EL (cell line): ENCODE results near the gene FAM171A2.
"Not testable (repeated sequence)": the region's sequence is repeated elsewhere in the genome, so short reads cannot be mapped to it uniquely, and the experiment has no call there.

Source experiments
- DNase-seq: peaks from one replicate; pipeline ENCODE4 v3.0.0-alpha.2; 2016

The FAM171A2 gene

DNA sequence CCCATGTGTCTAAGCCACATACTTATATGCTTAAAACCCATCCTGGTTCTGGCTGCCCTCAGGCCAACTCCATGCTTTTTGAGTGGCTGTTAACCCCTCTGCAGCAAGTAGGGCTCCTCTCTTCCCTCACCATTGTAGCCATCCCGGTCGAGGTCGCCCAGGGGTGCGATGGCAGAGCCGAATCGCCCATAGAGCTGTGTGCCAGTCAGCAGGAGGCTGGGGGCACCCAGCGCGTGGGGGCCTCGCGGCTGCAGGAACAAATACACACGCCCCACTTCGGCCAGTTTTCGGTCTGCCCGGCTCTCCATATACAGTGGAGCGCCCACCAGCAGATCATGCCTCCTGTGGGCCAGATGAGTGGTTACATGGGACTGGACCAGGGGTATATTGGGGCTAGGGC lies 19.7 kb upstream of the FAM171A2 start:
- DNase-seq = no peak

DNA sequence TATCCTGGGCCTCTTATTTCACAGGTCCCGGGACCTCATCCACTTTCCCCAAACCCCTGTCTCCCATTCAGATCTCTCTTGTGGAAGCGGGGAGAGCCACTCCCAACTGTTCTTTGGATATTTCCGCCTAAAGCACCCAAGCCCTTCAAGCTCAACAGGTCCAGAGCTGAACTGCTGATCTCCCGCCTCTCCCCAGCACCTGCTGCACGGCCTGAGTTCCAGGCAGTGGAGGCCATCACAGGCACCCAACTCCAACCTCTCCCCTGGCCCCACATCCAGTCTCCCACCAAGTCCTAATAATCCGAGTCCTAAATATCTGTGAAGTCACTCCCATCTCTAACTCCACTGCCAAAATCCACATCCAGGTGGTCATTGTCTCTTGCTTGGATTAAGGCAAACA lies 19.3 kb upstream of the FAM171A2 start:
- no peak for DNase-seq

DNA sequence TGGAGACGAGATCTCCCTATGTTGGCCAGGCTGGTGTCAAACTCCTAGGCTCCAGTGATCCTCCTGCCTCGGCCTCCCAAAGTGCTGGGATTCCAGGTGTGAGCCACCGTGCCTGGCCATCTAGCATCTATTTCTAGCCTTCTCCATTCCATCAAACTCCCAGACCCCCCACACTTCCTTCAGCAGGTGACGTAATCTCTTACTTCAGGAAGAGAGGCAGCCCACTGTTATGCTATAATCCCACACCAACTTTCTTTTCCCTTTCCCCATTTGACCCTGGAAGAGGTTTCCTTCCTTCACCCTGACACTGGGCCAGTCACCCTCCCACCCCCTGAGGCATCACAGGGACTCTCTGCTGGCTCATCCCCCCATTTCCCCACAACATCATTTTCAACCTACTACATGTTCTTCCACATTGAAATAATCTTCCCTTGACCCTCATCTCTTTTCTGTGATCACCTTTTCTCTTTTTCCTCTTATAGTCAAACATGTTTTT lies 18.2 kb upstream of the FAM171A2 start:
- DNase-seq = no peak

DNA sequence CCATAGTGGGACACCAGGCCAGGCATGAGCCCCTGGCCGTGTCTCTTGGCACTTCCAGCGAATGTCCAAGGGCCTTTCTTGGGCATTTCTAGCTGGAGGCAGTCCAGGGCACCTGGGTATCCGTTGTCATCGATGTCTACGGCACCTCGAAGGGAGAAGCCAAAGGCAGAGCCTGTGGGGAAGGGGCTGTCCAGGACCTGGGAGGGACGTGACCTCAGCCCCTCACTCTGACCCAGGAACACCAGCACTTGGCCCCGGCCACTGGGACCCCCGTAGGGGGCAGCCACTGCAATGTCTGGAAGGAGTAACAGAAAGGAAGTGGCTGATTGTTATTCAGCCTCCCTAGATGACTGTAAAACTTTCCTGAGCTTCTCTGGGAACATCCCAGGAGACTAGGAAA lies 17.1 kb upstream of the FAM171A2 start:
- no peak for DNase-seq

DNA sequence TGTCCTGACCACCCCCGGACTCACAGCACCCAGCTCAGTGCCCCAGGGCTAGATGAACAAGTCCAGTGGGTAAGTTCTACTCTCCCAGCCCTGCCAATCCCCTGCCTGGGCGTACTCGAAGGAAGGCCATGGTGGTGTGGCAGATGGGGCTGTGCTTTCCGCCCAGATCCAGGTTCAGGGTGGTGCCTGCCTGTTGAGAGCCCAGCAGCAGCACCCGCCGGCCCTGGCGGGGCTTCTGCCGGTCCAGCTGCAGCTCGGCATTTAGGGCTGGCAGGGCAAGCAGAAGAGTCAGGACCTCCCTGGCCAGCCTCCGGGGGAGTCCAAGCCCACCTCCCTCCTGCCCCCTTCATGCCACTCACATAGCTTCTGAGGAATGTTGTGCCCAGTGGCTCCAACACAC lies 16.2 kb upstream of the FAM171A2 start:
- no peak for DNase-seq

DNA sequence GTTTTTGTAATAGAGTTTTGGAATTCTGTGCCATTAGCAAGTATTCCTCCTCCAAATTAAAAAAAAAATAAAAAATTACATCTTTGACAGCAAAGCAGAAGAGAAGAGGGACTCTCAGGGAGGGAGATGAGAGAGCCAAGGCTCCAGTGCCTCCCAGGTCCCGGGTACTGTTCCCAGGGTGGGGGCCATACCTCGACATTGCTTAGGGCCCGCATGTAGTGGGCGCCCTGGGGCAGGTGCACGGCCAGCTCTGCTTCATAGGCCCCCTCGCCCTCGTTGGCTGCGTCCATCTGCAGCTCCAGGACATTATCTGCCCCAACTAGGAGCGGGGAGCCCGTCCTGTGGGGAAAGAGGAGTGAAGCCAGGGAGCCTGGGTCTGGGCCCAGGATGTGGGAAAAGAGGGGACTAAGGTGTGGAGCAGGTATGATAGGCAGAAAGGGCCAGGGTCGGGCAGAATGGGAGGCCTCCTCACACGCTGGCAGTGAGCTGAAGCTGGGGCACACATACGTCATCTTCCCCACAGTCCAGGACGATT lies 14.6 kb upstream of the FAM171A2 start:
- DNase-seq = no peak

DNA sequence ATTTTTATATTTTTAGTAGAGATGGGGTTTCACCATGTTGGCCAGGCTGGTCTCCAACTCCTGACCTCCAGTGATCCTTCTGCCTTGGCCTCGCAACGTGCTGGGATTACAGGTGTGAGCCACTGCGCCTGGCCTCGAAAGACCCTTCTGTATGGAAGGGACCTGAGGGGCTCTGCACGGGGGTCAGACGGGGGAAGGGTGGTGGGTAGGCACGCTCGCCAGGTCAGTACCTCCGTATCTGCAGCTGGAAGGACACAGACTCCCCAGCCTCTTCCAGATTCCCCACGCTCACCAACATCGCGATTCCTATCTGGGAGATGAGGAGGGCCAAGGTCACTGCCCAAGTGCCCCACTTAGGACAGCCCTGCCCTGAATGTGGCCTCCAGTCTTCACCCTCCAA lies 13.1 kb upstream of the FAM171A2 start:
- no peak for DNase-seq

DNA sequence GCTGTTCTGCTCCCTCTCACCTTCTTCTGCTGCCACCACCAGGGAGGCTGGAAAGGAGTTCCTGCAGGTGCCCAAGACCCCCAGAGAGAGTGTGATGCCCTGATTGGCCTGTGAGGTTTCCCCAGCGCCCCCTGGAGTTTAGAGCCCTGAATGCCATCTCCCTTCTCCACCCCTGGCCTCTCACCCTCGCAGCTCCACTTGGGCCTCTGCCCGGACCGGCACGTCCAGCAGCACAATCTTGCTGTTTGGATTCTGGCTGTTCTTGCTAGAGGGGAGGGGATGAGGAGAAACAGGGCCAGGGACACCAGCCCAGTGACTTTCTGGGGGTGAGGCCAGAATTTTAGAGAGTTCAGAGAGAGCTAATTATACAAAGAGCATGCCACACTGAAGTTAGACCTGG lies 12.5 kb upstream of the FAM171A2 start:
- no peak for DNase-seq

DNA sequence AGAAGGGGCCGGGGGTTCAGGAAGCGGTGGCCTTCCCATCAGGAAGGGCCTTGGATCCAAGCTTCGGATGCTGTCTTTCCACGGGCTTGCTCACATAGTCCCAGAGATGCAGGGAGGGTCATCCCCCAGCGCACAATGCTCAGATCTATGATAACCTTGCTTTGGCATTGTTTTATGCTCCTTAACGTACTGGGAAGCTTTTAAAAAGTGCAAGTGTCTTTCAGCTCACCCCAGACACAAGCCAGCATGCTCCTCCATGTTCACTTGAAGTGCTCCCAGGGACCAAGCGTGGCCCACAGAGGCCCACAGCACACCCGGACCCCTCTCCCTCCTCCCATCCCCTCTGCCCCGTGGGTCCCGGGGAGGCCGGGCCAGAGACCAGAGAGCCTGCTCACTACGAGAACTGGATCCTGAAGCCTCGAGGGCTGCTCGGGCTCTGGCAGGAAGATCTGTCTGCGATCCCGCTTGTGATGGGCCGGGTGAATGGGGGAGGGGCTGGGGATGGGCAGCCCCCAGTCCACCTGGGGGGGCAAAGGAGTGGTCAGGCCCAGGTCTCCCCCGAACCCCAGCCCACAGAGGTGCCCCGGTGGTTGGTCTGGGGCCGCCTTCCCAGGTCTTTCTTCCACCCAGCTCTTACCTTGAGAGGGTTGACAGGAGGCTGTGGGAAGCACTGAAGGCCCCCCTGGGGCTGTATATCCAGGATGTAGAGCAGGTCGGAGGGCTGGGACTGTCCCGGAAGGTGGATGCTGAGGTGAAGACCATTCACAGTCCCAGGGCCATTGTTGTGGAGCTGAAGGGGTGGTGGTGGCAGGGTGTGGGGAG lies 11.8 kb upstream of the FAM171A2 start:
- no peak for DNase-seq

DNA sequence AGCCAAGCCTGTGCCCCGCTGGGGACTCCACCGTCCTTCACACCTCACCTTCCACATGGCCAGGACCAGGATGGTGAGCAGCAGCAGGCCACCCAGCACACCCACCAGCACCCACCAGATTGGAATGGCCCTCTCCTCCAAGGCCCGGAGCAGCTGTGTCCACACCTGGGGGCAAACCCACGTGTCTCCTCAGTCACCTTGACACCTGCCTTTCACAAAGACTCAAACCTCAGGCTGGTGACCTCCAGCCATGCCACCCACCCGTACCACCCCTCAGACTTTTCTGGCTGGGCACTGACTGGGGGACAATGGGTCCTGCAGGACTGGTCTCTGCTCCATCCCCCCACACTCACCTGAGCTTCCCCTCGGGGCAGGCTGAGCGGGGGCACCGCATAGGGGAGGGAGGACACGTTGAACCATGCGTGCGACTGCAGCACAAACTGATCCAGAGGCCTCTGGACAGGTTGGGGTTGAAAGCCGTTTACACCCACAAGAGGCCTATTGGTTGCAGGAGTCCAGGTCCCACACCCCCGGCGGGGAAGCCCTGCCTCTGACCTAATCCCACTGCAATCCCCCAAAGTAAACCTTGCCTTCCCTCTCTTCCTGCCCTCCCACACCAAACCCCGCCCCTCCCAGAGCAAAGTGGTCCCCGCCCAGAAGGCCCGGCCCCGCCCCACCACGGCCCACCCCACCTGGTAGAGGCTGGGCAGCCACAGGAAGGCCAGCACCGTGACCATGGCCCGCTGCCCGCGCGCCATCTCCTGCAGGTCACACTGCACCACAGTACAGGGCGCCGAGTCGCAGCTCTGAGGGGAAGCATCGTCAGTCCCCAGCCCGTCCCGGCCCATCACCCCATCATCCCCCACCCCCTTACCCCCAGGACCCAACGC lies 10.9 kb upstream of the FAM171A2 start:
- no peak for DNase-seq

DNA sequence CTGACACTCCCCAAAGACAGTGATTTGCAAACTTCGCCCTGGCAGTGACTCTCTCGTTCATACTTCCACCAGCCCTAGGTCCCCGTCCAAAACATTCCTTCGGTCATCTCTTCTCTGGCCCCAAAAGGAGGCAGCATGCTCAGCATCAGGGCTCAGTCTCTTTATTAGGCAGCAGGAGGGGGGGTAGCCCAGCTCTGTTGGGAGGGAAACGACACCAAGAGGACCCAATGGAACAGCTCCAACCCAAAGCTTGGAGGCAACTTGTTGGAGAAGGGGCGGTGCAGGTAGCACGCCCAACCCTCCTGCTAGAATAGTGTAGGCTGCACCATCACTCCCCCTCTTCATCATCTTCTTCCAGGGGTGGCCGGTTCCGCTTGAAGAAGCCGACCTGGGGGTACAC lies 8.4 kb upstream of the FAM171A2 start:
- DNase-seq = no peak

DNA sequence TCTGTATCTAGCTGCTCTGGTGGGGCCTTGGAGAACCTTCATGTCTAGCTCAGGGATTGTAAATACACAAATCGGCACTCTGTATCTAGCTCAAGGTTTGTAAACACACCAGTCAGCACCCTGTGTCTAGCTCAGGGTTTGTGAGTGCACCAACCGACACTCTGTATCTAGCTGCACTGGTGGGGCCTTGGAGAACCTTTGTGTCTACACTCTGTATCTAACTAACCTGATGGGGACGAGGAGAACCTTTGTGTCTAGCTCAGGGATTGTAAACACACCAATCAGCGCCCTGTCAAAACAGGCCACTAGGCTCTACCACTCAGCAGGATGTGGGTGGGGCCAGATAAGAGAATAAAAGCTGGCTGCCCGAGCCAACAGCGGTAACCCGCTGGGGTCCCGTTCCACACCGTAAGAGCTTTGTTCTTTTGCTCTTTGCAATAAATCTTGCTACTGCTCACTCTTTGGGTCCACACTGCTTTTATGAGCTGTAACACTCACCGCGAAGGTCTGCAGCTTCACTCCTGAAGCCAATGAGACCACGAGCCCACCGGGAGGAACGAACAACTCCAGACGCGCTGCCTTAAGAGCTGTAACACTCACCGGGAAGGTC lies 5.9 kb upstream of the FAM171A2 start:
- DNase-seq = not testable (repeated sequence)

DNA sequence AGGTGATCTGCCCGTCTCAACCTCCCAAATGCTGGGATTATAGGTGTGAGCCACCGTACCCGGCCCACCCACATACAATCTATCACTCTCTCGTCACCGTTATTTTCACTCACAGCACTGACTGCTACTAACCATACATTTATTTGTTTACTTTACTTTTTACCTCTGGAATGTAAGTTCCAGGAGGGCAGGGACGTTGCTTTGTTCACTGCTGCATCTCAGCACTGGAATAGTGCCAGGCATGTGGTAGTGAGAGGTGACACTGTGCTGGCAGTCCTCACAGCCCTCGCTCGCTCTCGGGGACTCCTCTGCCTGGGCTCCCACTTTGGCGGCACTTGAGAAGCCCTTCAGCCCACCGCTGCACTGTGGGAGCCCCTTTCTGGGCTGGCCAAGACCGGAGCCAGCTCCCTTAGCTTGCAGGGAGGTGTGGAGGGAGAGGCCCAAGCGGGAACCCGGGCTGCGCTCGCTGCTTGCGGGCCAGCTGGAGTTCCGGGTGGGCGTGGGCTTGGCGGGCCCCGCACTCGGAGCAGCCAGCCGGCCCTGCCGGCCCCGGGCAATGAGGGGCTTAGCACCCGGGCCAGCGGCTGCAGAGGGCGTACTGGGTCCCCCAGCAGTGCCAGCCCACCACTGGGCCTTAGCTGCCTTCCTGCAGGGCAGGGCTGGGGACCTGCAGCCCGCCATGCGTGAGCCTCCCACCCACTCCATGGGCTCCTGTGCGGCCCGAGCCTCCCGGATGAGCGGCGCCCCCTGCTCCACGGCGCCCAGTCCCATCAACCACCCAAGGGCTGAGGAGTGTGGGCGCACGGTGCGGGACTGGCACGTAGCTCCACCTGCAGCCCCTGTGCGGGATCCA lies 5.0 kb upstream of the FAM171A2 start:
- not testable (repeated sequence) for DNase-seq

DNA sequence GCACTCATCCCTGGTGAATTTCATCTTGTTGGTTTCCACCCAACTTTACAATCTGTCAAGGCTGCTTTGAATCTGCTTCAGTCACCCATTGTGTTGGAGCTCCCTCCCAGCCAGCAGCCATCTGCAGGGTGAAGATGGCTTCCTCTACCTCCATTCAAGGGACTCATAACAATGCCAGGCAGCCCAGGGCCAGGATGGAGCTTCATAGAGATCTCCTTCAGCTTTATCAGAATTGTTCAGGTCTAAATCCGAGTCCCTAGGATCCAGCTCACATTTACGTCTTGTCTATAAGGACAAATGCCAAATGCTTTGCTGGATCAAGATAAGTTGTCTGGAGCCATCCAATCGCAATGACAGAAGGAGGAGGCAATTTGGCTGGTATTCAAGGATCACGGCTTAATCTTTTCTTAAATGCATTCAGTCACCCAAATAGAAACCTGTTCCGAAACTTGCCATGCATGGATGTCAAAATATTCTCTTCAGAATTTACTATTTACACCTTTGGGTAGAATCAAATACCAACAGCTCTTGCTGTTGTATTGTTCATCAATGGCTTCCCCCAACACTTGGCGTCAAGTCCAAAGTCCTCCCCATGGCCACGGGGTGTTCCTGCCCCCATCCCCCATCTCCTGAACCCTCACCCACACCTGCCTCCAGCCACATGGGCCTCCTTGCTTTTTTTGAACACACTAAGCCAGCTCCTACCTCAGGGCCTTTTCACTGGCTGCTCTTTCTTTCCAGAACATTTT lies 3.8 kb upstream of the FAM171A2 start:
- DNase-seq = no peak

DNA sequence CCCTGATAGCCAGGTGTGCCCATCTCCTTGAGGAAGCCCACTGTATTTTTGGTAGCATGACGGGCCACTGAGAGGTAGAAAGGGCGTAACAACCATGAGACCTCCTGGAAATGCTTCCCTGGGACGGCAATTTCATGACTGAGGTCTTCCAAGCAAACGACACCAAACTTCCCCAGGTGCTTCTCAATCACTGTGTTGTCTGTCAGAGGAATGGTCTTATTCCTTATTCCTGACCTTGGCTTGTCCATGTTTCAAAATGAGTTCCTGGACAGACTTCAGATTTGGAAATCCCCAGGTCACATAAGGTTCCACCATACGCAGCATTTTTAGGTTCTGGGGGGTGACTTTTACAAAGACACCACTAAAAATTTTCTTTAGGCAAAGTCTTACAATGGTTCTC lies 1.4 kb upstream of the FAM171A2 start:
- DNase-seq = not testable (repeated sequence)

DNA sequence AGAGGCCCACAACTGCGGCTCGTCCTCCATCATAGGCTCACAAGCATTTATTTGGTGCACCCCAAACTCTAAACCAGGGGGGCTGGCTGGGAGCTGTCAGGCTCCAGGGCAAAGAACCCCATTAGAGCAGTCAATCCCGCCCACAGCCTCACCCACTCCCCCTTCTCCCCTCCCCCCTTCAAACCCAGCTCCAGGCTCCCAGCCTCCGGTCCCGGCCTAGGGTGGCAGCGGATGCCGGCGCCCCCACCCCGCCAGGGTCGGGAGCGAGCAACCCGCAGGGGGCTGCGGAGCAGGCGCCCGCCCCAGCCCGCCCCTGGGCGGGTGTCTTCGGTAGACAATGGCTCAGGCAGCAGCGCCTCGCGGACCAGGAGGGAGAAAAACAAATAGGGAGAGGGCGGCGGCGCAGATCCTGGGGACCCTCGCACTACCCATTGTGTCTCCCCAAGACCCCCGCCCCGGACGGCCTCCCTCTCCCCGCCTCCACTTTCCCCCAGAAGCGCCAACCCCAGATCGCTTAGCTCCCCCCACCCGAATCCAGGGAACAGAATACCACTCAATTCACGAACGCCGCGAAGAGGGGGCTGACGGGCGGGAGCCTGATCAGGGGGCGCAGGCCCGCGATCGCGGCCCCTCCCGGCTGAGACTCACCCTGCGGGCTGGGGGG lies 572 bp downstream of the FAM171A2 start:
- no peak for DNase-seq

DNA sequence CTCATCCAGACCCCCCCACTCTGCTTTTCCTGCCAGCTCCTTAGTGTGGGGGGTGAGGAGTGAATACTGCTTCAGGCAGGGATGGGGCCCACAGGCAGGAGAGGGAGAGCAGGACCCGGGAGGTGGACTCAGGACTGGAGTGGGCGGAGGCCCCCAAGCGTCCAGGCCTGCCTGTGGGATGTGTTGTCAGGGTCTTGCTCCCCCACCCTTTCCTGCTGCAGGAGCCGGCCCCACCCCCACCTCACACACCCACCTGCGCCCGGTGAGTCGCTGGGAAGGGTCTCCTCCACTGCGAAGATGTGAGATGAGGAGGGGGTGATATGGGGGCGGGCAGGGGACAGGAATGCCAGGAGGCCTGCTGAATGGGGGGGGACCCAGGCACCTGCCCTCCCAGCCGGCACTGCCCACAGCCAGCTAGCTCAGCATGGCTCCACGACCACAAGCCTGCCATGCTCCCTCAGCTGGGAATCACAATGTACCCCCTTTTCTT lies 1.1 kb downstream of the FAM171A2 start:
- no peak for DNase-seq

DNA sequence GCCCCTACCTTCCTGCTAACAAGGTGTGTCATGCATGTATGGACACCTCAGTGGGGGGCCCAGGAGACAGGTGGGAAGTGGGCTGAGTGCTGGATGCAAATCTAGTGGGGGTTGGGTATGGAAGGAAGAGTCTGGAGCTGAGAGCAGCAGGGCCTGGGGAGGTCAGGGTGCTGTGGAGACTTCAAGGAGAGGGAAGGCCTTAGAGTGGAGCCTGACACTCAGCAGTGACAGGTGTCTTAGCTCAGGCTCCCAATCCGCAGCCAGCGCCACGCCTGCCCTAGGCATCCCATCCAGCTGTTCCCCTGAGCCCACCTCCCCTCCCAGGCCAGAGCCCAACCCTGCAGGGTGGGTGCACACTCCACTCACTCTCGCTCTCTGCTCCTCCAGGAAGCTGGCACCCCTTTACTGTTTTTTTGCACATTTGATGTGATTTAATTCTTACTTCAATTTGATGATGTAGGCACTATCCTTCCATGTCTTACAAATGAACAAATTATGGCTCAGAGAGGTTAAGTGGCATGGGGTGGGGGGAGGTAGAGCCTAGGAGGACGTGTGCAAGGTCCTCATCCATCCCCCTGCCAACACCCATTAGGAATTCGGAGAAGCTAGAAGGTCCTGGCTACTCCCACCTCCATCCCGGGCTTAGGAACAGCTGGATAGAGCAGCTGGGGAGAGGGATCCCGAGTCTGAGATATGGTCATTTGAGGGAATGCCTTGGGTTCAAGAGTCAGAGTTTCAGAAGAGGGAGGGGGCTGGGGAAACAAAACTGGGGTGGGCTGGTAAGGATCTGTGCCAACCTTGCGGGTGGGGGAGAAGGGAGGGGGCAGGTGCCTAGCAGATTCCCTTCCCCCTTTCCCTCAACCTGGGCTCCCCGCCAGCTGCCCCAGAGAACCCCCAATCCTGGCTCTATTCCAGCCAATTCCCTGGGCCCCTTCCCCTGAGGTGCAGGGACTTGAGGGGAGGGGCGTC lies 2.1 kb downstream of the FAM171A2 start:
- no peak for DNase-seq

DNA sequence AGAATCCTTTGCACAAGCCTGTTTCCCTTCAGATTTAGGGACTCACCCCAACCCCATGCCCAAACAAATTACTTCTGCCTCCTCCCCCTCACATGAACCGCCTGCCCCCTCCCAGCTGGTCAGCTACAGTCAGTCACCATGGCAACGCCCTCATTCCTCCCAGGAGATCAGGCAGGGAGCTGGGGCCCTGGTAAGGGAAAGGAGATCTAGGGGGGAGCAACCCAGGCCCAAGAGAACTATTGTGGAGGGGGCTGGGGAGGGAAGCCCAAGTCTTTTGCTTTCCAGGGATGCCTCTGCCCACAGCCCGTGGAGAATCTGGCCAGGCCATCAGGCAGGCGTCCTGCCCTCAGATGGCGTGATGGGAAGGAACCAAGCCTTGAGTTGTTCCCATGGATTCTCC lies 2.8 kb downstream of the FAM171A2 start:
- peak; percentile 25 for DNase-seq

DNA sequence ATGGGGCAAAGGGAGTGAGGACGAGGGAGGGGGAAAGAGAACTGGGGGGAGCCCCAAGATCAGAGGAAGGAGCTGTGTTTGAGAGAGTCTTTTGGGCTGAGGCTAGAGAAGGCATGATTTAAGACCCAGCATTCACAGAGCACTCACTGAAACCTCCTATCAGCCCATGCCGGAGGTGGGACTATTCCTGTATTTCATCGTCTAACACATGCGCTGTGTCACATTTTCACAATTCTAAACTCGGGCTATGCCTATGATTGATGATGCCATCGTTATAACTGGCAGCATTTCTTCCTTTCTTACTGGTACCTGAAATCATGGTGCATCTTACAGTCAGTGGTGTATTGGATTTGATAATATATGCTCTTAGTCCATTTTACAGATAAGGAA lies 3.5 kb downstream of the FAM171A2 start:
- no peak for DNase-seq
